H1 (cell line): ENCODE results near the gene ABCB11. TPM values are rescaled to one million over a fixed set of nuclear protein-coding genes. Genes with fewer than 3 reads are reported as not detected.

ENCODE experiments used
- ASH2L ChIP-seq: fragments of 200-600, 300-600 bp; sonication (generic); IDR thresholded peaks from one replicate; pipeline ENCODE4 v1.7.1; 2017; ENCODE audit warnings: low read length
- BCL11A ChIP-seq, 2 experiments: IDR thresholded peaks; one replicate each; pipeline ENCODE4 v1.6.1; 2011; ENCODE audit warnings: low read depth in 2 of 2, low read length in 2 of 2, mild to moderate bottlenecking in 2 of 2
- BRCA1 ChIP-seq: IDR thresholded peaks from 2 replicates; pipeline ENCODE4 v1.6.1; 2012; ENCODE audit warnings: low read depth, low read length, improper control_type of control experiment
- CHD2 ChIP-seq: IDR thresholded peaks from 2 replicates; pipeline ENCODE4 v1.6.1; 2012; ENCODE audit warnings: low read length, improper control_type of control experiment
- EP300 ChIP-seq, 2 experiments: IDR thresholded peaks; 1 replicate in 1 of 2; 2 replicates in 1 of 2; pipeline ENCODE4 v1.6.1; 2011 to 2012; ENCODE audit warnings: low read depth in 2 of 2, low read length in 2 of 2, mild to moderate bottlenecking in 2 of 2, borderline replicate concordance in 1 of 2, inconsistent platforms in 1 of 2, moderate library complexity in 1 of 2
- EZH2 ChIP-seq: fragments of 200-600 bp; sonication (generic); IDR thresholded peaks from 2 replicates; pipeline ENCODE4 v1.7.1; 2012; ENCODE audit warnings: low read depth, mild to moderate bottlenecking, moderate library complexity, low read length, inconsistent platforms; ENCODE audit not compliant: severe bottlenecking
- SIRT6 ChIP-seq: IDR thresholded peaks from one replicate; pipeline ENCODE4 v1.7.1; 2012; ENCODE audit warnings: low read length, inconsistent platforms
- TAF1 ChIP-seq: IDR thresholded peaks from 2 replicates; pipeline ENCODE4 v1.6.1; 2011; ENCODE audit warnings: mild to moderate bottlenecking, low read depth, low read length
- polyA plus RNA-seq, 7 experiments: library from polyadenylated mRNA; depleted of rRNA in 3 of 7; stranded (reverse) in 5 of 7; unstranded in 2 of 7; fragments of >200 nt in 5 of 7; fragments of 200-250 nt in 2 of 7; gene quantifications; 1 replicate in 5 of 7; 2 replicates in 1 of 7; 4 replicates in 1 of 7; pipeline versions ENCODE4 v1.2.1 to v1.2.3, GENCODE V29; 2011 to 2013; ENCODE audit warnings: missing spikeins in 2 of 7, mixed read lengths in 2 of 7
- total RNA-seq: library from RNA; stranded (reverse); fragmentation: NEBNext Ultra II Directional; extraction: Animal tissue kit (Norgen Biotek cat#: 25700); gene quantifications from 2 replicates; pipeline ENCODE4 v1.2.1, GENCODE V29; 2021
- TF ChIP-seq, protein P1 (sequence below): fragments of 300-600 bp; sonication (generic); IDR thresholded peaks from 2 replicates; pipeline ENCODE4 v1.7.1; 2012; ENCODE audit warnings: low read length, moderate library complexity, mild to moderate bottlenecking, inconsistent platforms; ENCODE audit not compliant: insufficient replicate concordance

Gene ABCB11
- total and polyA plus RNA-seq, 2 of the 8 experiments (the other 6 are each of a cell fraction or from before 2014, with no cell fraction given), result not detected

DNA sequence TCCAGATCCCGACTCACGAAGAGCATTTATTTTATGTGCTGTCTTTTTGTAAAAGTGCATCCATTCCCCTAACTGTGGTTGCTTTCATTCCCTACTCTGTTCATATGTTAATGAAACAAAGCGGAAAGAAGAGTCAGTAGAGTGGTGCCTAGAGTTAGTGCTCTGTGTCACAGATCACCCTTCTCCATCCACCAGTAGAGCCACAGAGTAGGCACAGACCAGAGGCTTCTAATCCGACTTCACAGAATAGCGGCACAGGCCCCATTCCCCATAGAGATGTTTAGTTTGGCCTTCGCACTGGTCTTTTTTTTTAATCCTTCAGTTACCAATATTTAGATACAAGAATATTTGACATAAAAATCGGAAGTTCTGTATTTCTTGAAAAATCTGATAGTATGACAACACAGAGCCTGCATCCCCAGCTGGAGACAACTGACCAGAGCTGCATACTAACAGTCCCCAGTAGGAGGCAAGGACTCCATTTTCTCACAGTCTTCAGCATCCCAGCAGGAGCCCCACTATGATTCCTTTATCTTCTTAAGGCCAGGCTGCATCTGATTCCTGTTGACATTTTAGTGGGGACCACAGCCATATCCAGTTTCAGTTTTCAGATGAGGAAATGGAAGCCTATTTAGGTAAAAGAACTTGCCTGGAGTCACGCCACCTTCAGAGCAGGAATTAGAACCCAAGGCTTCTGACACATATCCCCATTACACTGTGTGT is 123.0 kb downstream of the ABCB11 start (continued):
- no peak for TF ChIP-seq EZH2
- TF ChIP-seq BRCA1, result no peak
- no peak for TF ChIP-seq TAF1
- TF ChIP-seq BCL11A (IDR thresholded peaks at IDR 0.05; ENCODE audit: low read depth in 2 of 2, low read length in 2 of 2), result no peak
- TF ChIP-seq CHD2, result no peak
- no peak for TF ChIP-seq EP300 (IDR thresholded peaks at IDR 0.05; ENCODE audit: borderline replicate concordance in 1 of 2, low read depth in 2 of 2, low read length in 2 of 2)
- TF ChIP-seq, protein P1, sequence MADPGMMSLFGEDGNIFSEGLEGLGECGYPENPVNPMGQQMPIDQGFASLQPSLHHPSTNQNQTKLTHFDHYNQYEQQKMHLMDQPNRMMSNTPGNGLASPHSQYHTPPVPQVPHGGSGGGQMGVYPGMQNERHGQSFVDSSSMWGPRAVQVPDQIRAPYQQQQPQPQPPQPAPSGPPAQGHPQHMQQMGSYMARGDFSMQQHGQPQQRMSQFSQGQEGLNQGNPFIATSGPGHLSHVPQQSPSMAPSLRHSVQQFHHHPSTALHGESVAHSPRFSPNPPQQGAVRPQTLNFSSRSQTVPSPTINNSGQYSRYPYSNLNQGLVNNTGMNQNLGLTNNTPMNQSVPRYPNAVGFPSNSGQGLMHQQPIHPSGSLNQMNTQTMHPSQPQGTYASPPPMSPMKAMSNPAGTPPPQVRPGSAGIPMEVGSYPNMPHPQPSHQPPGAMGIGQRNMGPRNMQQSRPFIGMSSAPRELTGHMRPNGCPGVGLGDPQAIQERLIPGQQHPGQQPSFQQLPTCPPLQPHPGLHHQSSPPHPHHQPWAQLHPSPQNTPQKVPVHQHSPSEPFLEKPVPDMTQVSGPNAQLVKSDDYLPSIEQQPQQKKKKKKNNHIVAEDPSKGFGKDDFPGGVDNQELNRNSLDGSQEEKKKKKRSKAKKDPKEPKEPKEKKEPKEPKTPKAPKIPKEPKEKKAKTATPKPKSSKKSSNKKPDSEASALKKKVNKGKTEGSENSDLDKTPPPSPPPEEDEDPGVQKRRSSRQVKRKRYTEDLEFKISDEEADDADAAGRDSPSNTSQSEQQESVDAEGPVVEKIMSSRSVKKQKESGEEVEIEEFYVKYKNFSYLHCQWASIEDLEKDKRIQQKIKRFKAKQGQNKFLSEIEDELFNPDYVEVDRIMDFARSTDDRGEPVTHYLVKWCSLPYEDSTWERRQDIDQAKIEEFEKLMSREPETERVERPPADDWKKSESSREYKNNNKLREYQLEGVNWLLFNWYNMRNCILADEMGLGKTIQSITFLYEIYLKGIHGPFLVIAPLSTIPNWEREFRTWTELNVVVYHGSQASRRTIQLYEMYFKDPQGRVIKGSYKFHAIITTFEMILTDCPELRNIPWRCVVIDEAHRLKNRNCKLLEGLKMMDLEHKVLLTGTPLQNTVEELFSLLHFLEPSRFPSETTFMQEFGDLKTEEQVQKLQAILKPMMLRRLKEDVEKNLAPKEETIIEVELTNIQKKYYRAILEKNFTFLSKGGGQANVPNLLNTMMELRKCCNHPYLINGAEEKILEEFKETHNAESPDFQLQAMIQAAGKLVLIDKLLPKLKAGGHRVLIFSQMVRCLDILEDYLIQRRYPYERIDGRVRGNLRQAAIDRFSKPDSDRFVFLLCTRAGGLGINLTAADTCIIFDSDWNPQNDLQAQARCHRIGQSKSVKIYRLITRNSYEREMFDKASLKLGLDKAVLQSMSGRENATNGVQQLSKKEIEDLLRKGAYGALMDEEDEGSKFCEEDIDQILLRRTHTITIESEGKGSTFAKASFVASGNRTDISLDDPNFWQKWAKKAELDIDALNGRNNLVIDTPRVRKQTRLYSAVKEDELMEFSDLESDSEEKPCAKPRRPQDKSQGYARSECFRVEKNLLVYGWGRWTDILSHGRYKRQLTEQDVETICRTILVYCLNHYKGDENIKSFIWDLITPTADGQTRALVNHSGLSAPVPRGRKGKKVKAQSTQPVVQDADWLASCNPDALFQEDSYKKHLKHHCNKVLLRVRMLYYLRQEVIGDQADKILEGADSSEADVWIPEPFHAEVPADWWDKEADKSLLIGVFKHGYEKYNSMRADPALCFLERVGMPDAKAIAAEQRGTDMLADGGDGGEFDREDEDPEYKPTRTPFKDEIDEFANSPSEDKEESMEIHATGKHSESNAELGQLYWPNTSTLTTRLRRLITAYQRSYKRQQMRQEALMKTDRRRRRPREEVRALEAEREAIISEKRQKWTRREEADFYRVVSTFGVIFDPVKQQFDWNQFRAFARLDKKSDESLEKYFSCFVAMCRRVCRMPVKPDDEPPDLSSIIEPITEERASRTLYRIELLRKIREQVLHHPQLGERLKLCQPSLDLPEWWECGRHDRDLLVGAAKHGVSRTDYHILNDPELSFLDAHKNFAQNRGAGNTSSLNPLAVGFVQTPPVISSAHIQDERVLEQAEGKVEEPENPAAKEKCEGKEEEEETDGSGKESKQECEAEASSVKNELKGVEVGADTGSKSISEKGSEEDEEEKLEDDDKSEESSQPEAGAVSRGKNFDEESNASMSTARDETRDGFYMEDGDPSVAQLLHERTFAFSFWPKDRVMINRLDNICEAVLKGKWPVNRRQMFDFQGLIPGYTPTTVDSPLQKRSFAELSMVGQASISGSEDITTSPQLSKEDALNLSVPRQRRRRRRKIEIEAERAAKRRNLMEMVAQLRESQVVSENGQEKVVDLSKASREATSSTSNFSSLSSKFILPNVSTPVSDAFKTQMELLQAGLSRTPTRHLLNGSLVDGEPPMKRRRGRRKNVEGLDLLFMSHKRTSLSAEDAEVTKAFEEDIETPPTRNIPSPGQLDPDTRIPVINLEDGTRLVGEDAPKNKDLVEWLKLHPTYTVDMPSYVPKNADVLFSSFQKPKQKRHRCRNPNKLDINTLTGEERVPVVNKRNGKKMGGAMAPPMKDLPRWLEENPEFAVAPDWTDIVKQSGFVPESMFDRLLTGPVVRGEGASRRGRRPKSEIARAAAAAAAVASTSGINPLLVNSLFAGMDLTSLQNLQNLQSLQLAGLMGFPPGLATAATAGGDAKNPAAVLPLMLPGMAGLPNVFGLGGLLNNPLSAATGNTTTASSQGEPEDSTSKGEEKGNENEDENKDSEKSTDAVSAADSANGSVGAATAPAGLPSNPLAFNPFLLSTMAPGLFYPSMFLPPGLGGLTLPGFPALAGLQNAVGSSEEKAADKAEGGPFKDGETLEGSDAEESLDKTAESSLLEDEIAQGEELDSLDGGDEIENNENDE, result no peak
- no peak for TF ChIP-seq ASH2L
- TF ChIP-seq SIRT6, result no peak
- TF ChIP-seq, all 59 proteins: peak for 3
